ENCODE measurements around the gene RASGRF2. TPM values are rescaled to one million over a fixed set of nuclear protein-coding genes. Genes with fewer than 3 reads are reported as not detected.

Gene RASGRF2
- total RNA-seq, 4 donors from 2014 or later = 3.6 to 6.3 (median 4.8) TPM

DNA sequence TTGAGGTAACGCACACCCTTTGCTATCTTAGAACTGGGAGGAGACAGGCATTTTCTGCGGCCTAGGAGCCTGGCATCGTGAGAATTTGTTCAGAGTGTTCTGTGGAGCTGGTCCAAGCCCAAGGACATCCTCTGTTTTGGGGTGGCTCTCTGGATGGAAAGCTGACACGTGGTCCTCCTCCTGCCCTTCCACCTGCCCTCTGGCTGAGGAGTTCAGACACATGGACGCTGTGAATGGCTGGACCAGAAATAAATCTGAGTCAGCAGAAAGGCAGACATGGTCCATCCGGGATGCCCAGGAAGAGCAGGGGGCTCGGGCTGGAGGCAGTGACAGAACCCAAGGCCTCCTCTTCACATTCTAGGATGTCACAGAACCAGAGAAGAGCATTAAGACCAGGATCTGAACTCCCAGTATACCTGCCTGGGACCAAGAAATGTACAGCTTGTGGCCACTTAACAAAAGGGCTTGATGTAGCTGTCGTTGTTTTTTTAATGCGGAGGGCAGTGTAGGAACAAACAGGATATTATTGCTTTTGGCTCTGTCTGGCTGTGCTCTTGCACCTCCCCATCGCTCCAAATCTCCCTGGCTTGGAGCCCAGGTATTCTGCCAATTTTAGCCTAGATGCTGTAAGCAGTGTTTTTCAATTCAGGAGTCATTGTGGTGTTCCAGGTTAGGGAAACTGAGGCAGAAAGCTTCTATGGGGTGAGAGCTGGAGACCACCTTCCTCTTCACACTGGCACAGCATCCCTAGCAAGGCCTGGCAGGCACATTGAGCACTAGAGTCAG lies 275.3 kb downstream of the RASGRF2 start:
- no peak for TF ChIP-seq POLR2A (IDR thresholded peaks at IDR 0.05)
- TF ChIP-seq, protein P1, sequence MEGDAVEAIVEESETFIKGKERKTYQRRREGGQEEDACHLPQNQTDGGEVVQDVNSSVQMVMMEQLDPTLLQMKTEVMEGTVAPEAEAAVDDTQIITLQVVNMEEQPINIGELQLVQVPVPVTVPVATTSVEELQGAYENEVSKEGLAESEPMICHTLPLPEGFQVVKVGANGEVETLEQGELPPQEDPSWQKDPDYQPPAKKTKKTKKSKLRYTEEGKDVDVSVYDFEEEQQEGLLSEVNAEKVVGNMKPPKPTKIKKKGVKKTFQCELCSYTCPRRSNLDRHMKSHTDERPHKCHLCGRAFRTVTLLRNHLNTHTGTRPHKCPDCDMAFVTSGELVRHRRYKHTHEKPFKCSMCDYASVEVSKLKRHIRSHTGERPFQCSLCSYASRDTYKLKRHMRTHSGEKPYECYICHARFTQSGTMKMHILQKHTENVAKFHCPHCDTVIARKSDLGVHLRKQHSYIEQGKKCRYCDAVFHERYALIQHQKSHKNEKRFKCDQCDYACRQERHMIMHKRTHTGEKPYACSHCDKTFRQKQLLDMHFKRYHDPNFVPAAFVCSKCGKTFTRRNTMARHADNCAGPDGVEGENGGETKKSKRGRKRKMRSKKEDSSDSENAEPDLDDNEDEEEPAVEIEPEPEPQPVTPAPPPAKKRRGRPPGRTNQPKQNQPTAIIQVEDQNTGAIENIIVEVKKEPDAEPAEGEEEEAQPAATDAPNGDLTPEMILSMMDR (IDR thresholded peaks at IDR 0.05 in 4 of 5, conservative IDR thresholded peaks at IDR 0.05 in 1 of 5) = no peak
- Histone ChIP-seq H3K27ac (peak overlapping the region; percentile 98 to 100 (median 98)), H3K4me1 (peaks cover 71 to 72% of the 10 kb centered on the region in 2 donors), H3K36me3 (no peaks in the 10 kb centered on the region), H3K27me3 (no peaks in the 10 kb centered on the region), H3K9me3 (no peaks in the 10 kb centered on the region), H3K4me3 (peak overlapping the region; percentile 61 to 75 (median 68))
- DNase-seq (peak; percentile 71 to 78), ATAC-seq (peak; percentile 16 to 21)
- intact Hi-C loops (cut with DNase I; ENCODE audit: low total_unique reads) (loop anchor here (10.0 kb wide), 2 partner anchors 189 to 831 kb away; partner anchors contain the start of gene ZFYVE16), in situ Hi-C loops (cut with MboI; ENCODE audit: low sequenced_read_pairs in 4 of 4) (no loop called here)

DNA sequence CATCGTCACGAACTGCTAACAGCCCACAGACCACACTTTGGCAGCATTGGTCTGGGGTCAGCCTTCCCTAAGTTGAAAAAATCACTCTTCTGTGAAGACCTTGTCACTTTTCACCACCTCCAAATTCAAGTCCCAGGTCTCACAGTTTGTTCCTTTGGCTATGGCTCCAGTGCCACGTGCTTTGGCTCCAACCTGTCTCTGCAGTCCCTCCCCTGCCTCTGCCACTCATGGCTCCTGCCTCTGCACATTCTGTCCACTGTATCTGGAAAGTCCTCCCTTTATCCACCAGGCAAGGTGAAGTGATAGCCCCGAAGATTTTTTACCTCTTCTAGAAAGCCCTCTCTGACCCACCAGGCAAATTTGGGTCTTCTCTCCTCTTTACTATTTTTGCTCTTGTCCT lies 278.3 kb downstream of the RASGRF2 start:
- peak overlapping the region; percentile 2 to 27 (median 16) for H3K4me3 ChIP-seq
- H3K4me1 ChIP-seq = peaks cover 88 to 92% of the 10 kb centered on the region in 2 donors
- H3K27ac ChIP-seq = peak overlapping the region; percentile 98 to 100 (median 98)
- in situ Hi-C loops (cut with MboI; ENCODE audit: low sequenced_read_pairs in 4 of 4) = no loop called here
- H3K27me3 ChIP-seq = no peaks in the 10 kb centered on the region
- ATAC-seq = peak; percentile 46 to 57
- intact Hi-C loops (cut with DNase I; ENCODE audit: low total_unique reads) = loop anchor here (10.0 kb wide), 2 partner anchors 186 to 834 kb away; partner anchors contain the start of gene ZFYVE16
- peak; percentile 76 to 83 for DNase-seq
- H3K36me3 ChIP-seq = no peaks in the 10 kb centered on the region
- no peaks in the 10 kb centered on the region for H3K9me3 ChIP-seq
- TF ChIP-seq, protein P1 (IDR thresholded peaks at IDR 0.05 in 4 of 5, conservative IDR thresholded peaks at IDR 0.05 in 1 of 5) = peak in 2 of 5 experiments; percentile 10 to 23
- no peak for TF ChIP-seq POLR2A (IDR thresholded peaks at IDR 0.05)

DNA sequence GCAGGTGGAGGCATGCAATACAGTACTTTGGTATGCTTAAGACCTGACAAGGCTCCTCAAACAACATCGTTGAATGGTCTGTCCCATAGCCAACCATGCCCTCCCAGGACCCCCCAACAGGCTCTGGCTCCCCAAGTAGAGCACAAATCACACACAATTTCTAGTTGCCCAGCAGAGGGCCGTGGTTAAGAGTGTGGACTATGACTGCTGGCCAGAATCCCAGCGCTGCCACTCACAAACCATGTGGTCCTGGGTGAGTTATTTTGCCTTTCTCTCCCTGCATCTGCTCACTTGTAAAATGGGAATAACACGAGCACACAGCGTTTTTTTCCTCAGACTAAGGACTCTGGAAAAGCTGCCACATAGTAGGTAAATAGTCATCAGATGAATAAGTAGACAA lies 279.4 kb downstream of the RASGRF2 start:
- Histone ChIP-seq H3K4me3 (peak overlapping the region in 1 of 4 donors; percentile 17), H3K4me1 (peaks cover 93 to 97% of the 10 kb centered on the region in 2 donors)
- in situ Hi-C loops (cut with MboI; ENCODE audit: low sequenced_read_pairs in 4 of 4) = no loop called here

DNA sequence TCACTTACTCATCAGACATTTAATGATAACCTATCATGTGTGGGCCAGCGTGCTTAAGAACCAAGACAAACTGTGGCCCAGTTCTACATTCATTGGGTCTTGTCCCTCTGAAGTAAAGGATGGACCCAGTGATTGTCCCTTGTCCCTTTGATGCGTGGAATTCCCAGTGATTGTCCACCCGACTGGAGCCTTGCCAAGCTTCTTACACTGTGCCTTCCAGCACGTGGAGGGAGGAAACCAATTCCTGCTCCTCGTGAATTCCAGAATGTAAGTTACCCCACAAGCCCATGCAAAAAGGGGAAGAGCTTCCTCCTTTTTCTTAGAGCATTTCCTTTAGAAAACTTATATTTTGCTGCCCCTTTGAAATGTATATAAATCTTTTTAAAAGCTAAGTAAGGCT lies 280.8 kb downstream of the RASGRF2 start:
- intact Hi-C loops (cut with DNase I; ENCODE audit: low total_unique reads) (loop anchor here (10.0 kb wide), 1 partner anchor 924 kb away; no protein-coding TSS in a partner anchor), in situ Hi-C loops (cut with MboI; ENCODE audit: low sequenced_read_pairs in 4 of 4) (no loop called here)
- Histone ChIP-seq H3K4me1 (peaks cover 94 to 97% of the 10 kb centered on the region in 2 donors), H3K4me3 (no peak overlapping the region), H3K9me3 (no peaks in the 10 kb centered on the region), H3K27ac (peak overlapping the region; percentile 98 to 100 (median 98)), H3K36me3 (no peaks in the 10 kb centered on the region), H3K27me3 (no peaks in the 10 kb centered on the region)
- ATAC-seq = no peak
- TF ChIP-seq, protein P1 (IDR thresholded peaks at IDR 0.05 in 4 of 5, conservative IDR thresholded peaks at IDR 0.05 in 1 of 5) = no peak
- TF ChIP-seq POLR2A (IDR thresholded peaks at IDR 0.05) = no peak
- no peak for DNase-seq

More for the DNA sequence above, 279.4 kb downstream of the RASGRF2 start:
- Histone ChIP-seq H3K27ac (peak overlapping the region; percentile 98 to 100 (median 98)), H3K9me3 (no peaks in the 10 kb centered on the region), H3K36me3 (no peaks in the 10 kb centered on the region), H3K27me3 (no peaks in the 10 kb centered on the region)
- intact Hi-C loops (cut with DNase I; ENCODE audit: low total_unique reads) = loop anchor here (10.0 kb wide), 3 partner anchors 185 to 925 kb away; partner anchors contain the start of gene ZFYVE16
- no peak for DNase-seq
- TF ChIP-seq POLR2A (IDR thresholded peaks at IDR 0.05) = no peak
- TF ChIP-seq, protein P1 (IDR thresholded peaks at IDR 0.05 in 4 of 5, conservative IDR thresholded peaks at IDR 0.05 in 1 of 5) = peak in 1 of 5 experiments; percentile 19
- no peak for ATAC-seq
